HepG2 (cell line): ENCODE measurements around the gene MTFR1L. TPM values are rescaled to one million over a fixed set of nuclear protein-coding genes. Genes with fewer than 3 reads are reported as not detected.

Source experiments
- AHDC1 ChIP-seq: sonication (generic); formaldehyde crosslinking; IDR thresholded peaks from 2 replicates; pipeline ENCODE4 v1.5.1; 2020; ENCODE audit warnings: mild to moderate bottlenecking, missing genetic modification reagents, borderline replicate concordance
- E2F1 ChIP-seq: sonication (generic); formaldehyde crosslinking; IDR thresholded peaks from 2 replicates; pipeline ENCODE4 v1.5.0; 2020; ENCODE audit warnings: missing genetic modification reagents
- HMG20B ChIP-seq: conservative IDR thresholded peaks from 2 replicates; pipeline ENCODE4 v1.6.1; 2016; ENCODE audit warnings: missing genetic modification reagents, missing compliant biosample characterization
- KDM5B ChIP-seq: sonication (generic); formaldehyde crosslinking; IDR thresholded peaks from 2 replicates; pipeline ENCODE4 v1.4.0; 2020; ENCODE audit warnings: missing genetic modification reagents, mild to moderate bottlenecking, borderline replicate concordance
- KLF15 ChIP-seq: sonication (generic); formaldehyde crosslinking; IDR thresholded peaks from 2 replicates; pipeline ENCODE4 v1.8.1; 2023; ENCODE audit warnings: borderline replicate concordance, mild to moderate bottlenecking, inconsistent platforms, missing genetic modification reagents, mixed read lengths
- MED13 ChIP-seq: sonication (generic); formaldehyde crosslinking; IDR thresholded peaks from 2 replicates; pipeline ENCODE4 v1.5.0; 2020; ENCODE audit warnings: missing genetic modification reagents
- MTERF4 ChIP-seq: sonication (generic); formaldehyde crosslinking; IDR thresholded peaks from 2 replicates; pipeline ENCODE4 v1.8.0; 2023; ENCODE audit warnings: mild to moderate bottlenecking, missing genetic modification reagents
- NFE2L1 ChIP-seq: sonication (generic); formaldehyde crosslinking; IDR thresholded peaks from 2 replicates; pipeline ENCODE4 v1.4.0; 2020; ENCODE audit warnings: missing genetic modification reagents, mild to moderate bottlenecking, borderline replicate concordance
- NPAS2 ChIP-seq: sonication (generic); formaldehyde crosslinking; IDR thresholded peaks from 2 replicates; pipeline ENCODE4 v1.8.0; 2022; ENCODE audit warnings: mild to moderate bottlenecking, missing genetic modification reagents, borderline replicate concordance
- NR2F6 ChIP-seq, 2 experiments: IDR thresholded peaks; 2 replicates each; pipeline ENCODE4 v1.6.1; 2016; ENCODE audit warnings: antibody characterized with exemption in 1 of 2, mild to moderate bottlenecking in 1 of 2
- SMC3 ChIP-seq: IDR thresholded peaks from 2 replicates; pipeline ENCODE4 v1.6.1; 2011; ENCODE audit warnings: low read length, improper control_type of control experiment
- ZNF136 ChIP-seq: sonication (generic); formaldehyde crosslinking; IDR thresholded peaks from 2 replicates; pipeline ENCODE4 v1.8.1; 2022; ENCODE audit warnings: low read depth, mild to moderate bottlenecking, moderate library complexity, missing genetic modification reagents
- ZNF224 ChIP-seq: sonication (generic); formaldehyde crosslinking; IDR thresholded peaks from 2 replicates; pipeline ENCODE4 v1.5.0; 2020; ENCODE audit warnings: mild to moderate bottlenecking, missing genetic modification reagents
- ZNF34 ChIP-seq: sonication (generic); formaldehyde crosslinking; IDR thresholded peaks from 2 replicates; pipeline ENCODE4 v1.4.0; 2020; ENCODE audit warnings: mild to moderate bottlenecking, missing genetic modification reagents, borderline replicate concordance
- ZNF549 ChIP-seq: sonication (generic); formaldehyde crosslinking; IDR thresholded peaks from 2 replicates; pipeline ENCODE4 v1.5.0; 2020; ENCODE audit warnings: missing genetic modification reagents
- ZNF672 ChIP-seq: sonication (generic); formaldehyde crosslinking; IDR thresholded peaks from 2 replicates; pipeline ENCODE4 v1.8.1; 2022; ENCODE audit warnings: missing genetic modification reagents
- ZNF773 ChIP-seq: sonication (generic); formaldehyde crosslinking; IDR thresholded peaks from 2 replicates; pipeline ENCODE4 v1.4.0; 2020; ENCODE audit warnings: missing genetic modification reagents, borderline replicate concordance
- ZNF841 ChIP-seq: sonication (generic); formaldehyde crosslinking; IDR thresholded peaks from 2 replicates; pipeline ENCODE4 v1.8.1; 2023; ENCODE audit warnings: missing genetic modification reagents, borderline replicate concordance
- ZSCAN12 ChIP-seq: sonication (generic); formaldehyde crosslinking; IDR thresholded peaks from 2 replicates; pipeline ENCODE4 v1.9.0; 2021; ENCODE audit warnings: mild to moderate bottlenecking, missing genetic modification reagents
- ZSCAN9 ChIP-seq: IDR thresholded peaks from 2 replicates; pipeline ENCODE4 v1.6.1; 2016; ENCODE audit warnings: borderline replicate concordance
- polyA plus RNA-seq, 8 experiments: library from polyadenylated mRNA; depleted of rRNA in 3 of 8; stranded (reverse) in 7 of 8; unstranded in 1 of 8; fragments of >200 nt; fragmentation: Illumina TruSeq in 4 of 8; extraction: Trizol in 4 of 8; gene quantifications; 2 replicates each; pipeline versions ENCODE4 v1.2.1 to v1.2.3, GENCODE V29; 2011 to 2016; ENCODE audit warnings: low read depth in 4 of 8, missing spikeins in 1 of 8, mixed read lengths in 1 of 8; ENCODE audit not compliant: insufficient read depth in 1 of 8
- total RNA-seq, 5 experiments: library from RNA; depleted of rRNA; stranded (reverse); fragments of >200 nt; fragmentation: Illumina TruSeq; extraction: Trizol; gene quantifications; 2 replicates each; pipeline ENCODE4 v1.2.3, GENCODE V29; 2016; ENCODE audit warnings: low read depth in 1 of 5

Gene MTFR1L
- total and polyA plus RNA-seq, 2 of the 13 experiments (the other 11 are each of a cell fraction or from before 2014, with no cell fraction given): 38.0 to 55.7 TPM

- peak; percentile 48; the same call in 1 of the 2 replicates for TF ChIP-seq AHDC1 (CRISPR knock-in tag)
- TF ChIP-seq ZSCAN12: no peak
- no peak for TF ChIP-seq MTERF4 (CRISPR knock-in tag)
- TF ChIP-seq ZNF224 (CRISPR knock-in tag): no peak
- peak; percentile 29; the same call in 1 of the 2 replicates for TF ChIP-seq MED13 (CRISPR knock-in tag)
- no peak for TF ChIP-seq ZNF549
- no peak for TF ChIP-seq ZNF841 (CRISPR knock-in tag)
- TF ChIP-seq ZNF34: no peak
- no peak for TF ChIP-seq NPAS2 (CRISPR knock-in tag)
- TF ChIP-seq SMC3: no peak
- TF ChIP-seq NR2F6 (IDR thresholded peaks at IDR 0.05): peak; percentile 64
- TF ChIP-seq NR2F6 (CRISPR knock-in tag; IDR thresholded peaks at IDR 0.05): peak; percentile 76
- no peak for TF ChIP-seq E2F1
- TF ChIP-seq ZNF773 (CRISPR knock-in tag): no peak
- peak; percentile 43; the same call in 1 of the 2 replicates for TF ChIP-seq ZSCAN9 (CRISPR knock-in tag)
- no peak for TF ChIP-seq KLF15 (CRISPR knock-in tag)
- peak; percentile 5; the same call in 1 of the 2 replicates for TF ChIP-seq HMG20B
- no peak for TF ChIP-seq ZNF136 (CRISPR knock-in tag)
- TF ChIP-seq KDM5B (CRISPR knock-in tag): no peak
- TF ChIP-seq ZNF672 (CRISPR knock-in tag): no peak
- TF ChIP-seq NFE2L1 (CRISPR knock-in tag): no peak
Measured at GRCh38 chr1:25861316-25862286, 41.8 kb downstream of the MTFR1L start (continued).
